GM12878 (cell line): Measurements from ENCODE around the gene PTPN12. TPM values are rescaled to one million over a fixed set of nuclear protein-coding genes. Genes with fewer than 3 reads are reported as not detected.

ENCODE experiments used
- FOS ChIP-seq: IDR thresholded peaks from 3 replicates; pipeline ENCODE4 v1.6.1; 2011; ENCODE audit warnings: borderline replicate concordance; ENCODE audit not compliant: insufficient read length; ENCODE audit errors: extremely low read depth
- HCFC1 ChIP-seq: fragments of 150-350 bp; IDR thresholded peaks from 2 replicates; pipeline ENCODE4 v1.6.1; 2014; ENCODE audit warnings: low read length
- IRF4 ChIP-seq: IDR thresholded peaks from 2 replicates; pipeline ENCODE4 v1.6.1; 2011; ENCODE audit warnings: low read depth, low read length
- JUND ChIP-seq: IDR thresholded peaks from 2 replicates; pipeline ENCODE4 v1.6.1; 2012; ENCODE audit warnings: low read depth, mild to moderate bottlenecking, low read length, improper control_type of control experiment, moderate library complexity
- KDM1A ChIP-seq: fragments of 200-600 bp; sonication (generic); IDR thresholded peaks from 2 replicates; pipeline ENCODE4 v1.6.1; 2016; ENCODE audit warnings: borderline replicate concordance
- MEF2A ChIP-seq: IDR thresholded peaks from 2 replicates; pipeline ENCODE4 v1.6.1; 2011; ENCODE audit warnings: low read depth, mild to moderate bottlenecking, low read length, moderate library complexity; ENCODE audit not compliant: insufficient read depth
- NFYB ChIP-seq: IDR thresholded peaks from 2 replicates; pipeline ENCODE4 v1.6.1; 2011; ENCODE audit warnings: low read depth, mild to moderate bottlenecking, low read length, improper control_type of control experiment, moderate library complexity; ENCODE audit not compliant: insufficient read depth
- SPI1 ChIP-seq: IDR thresholded peaks from 2 replicates; pipeline ENCODE4 v1.6.1; 2011; ENCODE audit warnings: low read depth, mild to moderate bottlenecking, low read length, moderate library complexity, borderline replicate concordance; ENCODE audit not compliant: insufficient read depth
- YY1 ChIP-seq: IDR thresholded peaks from 2 replicates; pipeline ENCODE4 v1.6.1; 2011; ENCODE audit warnings: low read depth, mild to moderate bottlenecking, low read length
- polyA plus RNA-seq, 11 experiments: library from polyadenylated mRNA; depleted of rRNA in 4 of 11; unstranded in 6 of 11; stranded (reverse) in 5 of 11; fragments of >200 nt; fragmentation: Nextera tagmentation in 4 of 11; fragmentation: Illumina TruSeq in 1 of 11; extraction: Ambion mirVana in 4 of 11; extraction: Trizol in 1 of 11; gene quantifications; 1 replicate in 1 of 11; 2 replicates in 10 of 11; pipeline versions ENCODE4 v1.2.1 to v1.2.3, GENCODE V29; 2011 to 2016; ENCODE audit warnings: inconsistent platforms in 2 of 11, missing spikeins in 2 of 11, low read depth in 1 of 11
- total RNA-seq, 4 experiments: library from RNA; depleted of rRNA in 3 of 4; stranded (reverse); fragments of >200 nt in 3 of 4; fragmentation: Illumina TruSeq in 1 of 4; extraction: Trizol in 1 of 4; gene quantifications; 2 replicates each; pipeline versions ENCODE4 v1.2.1 to v1.2.3, GENCODE V29; 2013 to 2021
- TF ChIP-seq, protein P1 (sequence below): fragments of 150-350 bp; IDR thresholded peaks from 2 replicates; pipeline ENCODE4 v1.6.1; 2014; ENCODE audit warnings: mild to moderate bottlenecking, low read depth, low read length
- TF ChIP-seq, protein P2 (sequence below): IDR thresholded peaks from 2 replicates; pipeline ENCODE4 v1.6.1; 2012; ENCODE audit warnings: improper control_type of control experiment, low read depth, low read length; ENCODE audit not compliant: insufficient replicate concordance

PTPN12 gene
- total and polyA plus RNA-seq, 10 of the 15 experiments (the other 5 are each of a cell fraction or from before 2014, with no cell fraction given): 6.6 to 52.9 (median 17.4) TPM

DNA sequence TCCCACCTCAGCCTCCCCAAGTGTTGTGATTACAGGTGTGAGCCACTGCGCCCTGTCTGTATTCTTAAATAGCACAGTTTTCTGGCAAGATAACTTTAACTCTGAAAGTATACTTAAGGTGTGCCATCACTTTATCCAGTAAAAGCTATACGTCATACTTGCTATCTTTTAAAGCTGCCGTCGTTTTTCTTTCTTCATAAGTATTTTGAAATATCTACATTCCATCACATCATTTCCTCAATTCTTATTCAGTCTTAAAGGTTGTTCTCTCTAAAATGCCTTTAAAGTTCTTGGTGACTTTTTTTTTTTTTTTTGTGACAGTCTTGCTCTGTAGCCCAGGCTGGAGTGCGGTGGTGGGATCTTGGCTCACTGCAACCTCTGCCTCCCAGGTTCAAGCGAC lies 34.7 kb downstream of the PTPN12 start (continued):
- TF ChIP-seq, protein P1, sequence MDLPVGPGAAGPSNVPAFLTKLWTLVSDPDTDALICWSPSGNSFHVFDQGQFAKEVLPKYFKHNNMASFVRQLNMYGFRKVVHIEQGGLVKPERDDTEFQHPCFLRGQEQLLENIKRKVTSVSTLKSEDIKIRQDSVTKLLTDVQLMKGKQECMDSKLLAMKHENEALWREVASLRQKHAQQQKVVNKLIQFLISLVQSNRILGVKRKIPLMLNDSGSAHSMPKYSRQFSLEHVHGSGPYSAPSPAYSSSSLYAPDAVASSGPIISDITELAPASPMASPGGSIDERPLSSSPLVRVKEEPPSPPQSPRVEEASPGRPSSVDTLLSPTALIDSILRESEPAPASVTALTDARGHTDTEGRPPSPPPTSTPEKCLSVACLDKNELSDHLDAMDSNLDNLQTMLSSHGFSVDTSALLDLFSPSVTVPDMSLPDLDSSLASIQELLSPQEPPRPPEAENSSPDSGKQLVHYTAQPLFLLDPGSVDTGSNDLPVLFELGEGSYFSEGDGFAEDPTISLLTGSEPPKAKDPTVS: no peak
- TF ChIP-seq IRF4: no peak
- TF ChIP-seq HCFC1: no peak
- no peak for TF ChIP-seq NFYB
- TF ChIP-seq, protein P2, sequence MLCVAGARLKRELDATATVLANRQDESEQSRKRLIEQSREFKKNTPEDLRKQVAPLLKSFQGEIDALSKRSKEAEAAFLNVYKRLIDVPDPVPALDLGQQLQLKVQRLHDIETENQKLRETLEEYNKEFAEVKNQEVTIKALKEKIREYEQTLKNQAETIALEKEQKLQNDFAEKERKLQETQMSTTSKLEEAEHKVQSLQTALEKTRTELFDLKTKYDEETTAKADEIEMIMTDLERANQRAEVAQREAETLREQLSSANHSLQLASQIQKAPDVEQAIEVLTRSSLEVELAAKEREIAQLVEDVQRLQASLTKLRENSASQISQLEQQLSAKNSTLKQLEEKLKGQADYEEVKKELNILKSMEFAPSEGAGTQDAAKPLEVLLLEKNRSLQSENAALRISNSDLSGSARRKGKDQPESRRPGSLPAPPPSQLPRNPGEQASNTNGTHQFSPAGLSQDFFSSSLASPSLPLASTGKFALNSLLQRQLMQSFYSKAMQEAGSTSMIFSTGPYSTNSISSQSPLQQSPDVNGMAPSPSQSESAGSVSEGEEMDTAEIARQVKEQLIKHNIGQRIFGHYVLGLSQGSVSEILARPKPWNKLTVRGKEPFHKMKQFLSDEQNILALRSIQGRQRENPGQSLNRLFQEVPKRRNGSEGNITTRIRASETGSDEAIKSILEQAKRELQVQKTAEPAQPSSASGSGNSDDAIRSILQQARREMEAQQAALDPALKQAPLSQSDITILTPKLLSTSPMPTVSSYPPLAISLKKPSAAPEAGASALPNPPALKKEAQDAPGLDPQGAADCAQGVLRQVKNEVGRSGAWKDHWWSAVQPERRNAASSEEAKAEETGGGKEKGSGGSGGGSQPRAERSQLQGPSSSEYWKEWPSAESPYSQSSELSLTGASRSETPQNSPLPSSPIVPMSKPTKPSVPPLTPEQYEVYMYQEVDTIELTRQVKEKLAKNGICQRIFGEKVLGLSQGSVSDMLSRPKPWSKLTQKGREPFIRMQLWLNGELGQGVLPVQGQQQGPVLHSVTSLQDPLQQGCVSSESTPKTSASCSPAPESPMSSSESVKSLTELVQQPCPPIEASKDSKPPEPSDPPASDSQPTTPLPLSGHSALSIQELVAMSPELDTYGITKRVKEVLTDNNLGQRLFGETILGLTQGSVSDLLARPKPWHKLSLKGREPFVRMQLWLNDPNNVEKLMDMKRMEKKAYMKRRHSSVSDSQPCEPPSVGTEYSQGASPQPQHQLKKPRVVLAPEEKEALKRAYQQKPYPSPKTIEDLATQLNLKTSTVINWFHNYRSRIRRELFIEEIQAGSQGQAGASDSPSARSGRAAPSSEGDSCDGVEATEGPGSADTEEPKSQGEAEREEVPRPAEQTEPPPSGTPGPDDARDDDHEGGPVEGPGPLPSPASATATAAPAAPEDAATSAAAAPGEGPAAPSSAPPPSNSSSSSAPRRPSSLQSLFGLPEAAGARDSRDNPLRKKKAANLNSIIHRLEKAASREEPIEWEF: no peak
- TF ChIP-seq YY1: no peak
- TF ChIP-seq JUND: no peak
- no peak for TF ChIP-seq MEF2A
- TF ChIP-seq FOS: no peak
- TF ChIP-seq SPI1: no peak
- no peak for TF ChIP-seq KDM1A
- TF ChIP-seq, all 136 proteins: peak for 0
